ENCODE data around the gene RAPGEFL1.
A peak's percentile ranks its signal among the peaks of the same experiment; 100 is the strongest.

RAPGEFL1 gene

DNA sequence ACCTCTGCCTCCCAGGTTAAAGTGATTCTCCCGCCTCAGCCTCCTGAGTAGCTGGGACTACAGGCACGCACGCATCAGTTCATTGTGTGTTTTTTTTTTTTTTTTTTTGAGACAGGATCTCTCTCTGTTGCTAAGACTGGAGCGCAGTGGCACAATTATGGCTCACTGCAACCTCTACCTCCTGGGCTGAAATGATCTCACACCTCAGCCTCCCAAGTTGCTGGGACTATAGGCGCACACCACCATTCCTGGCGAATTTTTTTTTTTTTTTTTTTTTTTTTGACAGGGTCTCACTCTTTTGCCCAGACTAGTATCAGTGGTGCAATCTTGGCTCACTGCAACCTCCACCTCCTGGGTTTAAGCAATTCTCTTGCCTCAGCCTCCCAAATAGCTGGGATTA lies 17.8 kb upstream of the RAPGEFL1 start:
- H3K36me3 Mint-ChIP-seq (ENCODE audit: low read depth): peaks cover 26% of the 10 kb centered on the region
- no peaks in the 10 kb centered on the region for H3K9me3 Mint-ChIP-seq
- no peak overlapping the region for H3K4me3 Mint-ChIP-seq
- H3K27ac Mint-ChIP-seq: no peak overlapping the region
- H3K4me1 Mint-ChIP-seq (ENCODE audit: low read depth): peaks cover 5% of the 10 kb centered on the region
- H3K27me3 Mint-ChIP-seq (ENCODE audit: low read depth): no peaks in the 10 kb centered on the region

DNA sequence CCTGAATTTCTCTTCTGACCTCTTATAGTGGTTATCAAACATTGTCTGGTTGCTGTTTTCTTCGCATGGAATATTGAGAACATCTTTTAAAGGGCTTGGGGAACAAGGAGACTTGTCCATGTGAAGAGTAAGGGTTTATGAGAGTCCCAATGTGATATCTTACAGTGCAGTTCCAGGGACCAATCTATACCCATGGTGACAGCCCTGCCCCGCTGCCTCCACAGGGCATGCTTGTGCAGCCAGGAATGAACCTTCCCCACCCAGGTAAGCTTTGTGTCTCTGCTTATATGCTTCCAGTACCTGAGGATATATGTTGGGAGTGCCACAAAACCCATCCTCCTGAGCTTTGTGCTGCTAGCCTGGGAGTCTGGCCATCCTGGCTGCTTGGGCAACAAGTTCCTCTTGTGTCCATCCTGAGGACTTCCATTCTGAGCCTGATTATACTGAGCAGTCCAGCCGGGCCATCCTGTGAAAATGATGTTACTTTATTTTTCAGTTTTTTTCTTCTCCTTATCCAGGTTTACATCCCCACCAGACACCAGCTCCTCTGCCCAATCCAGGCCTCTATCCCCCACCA lies 9.5 kb upstream of the RAPGEFL1 start:
- Mint-ChIP-seq H3K9me3 (no peaks in the 10 kb centered on the region), H3K27ac (peak overlapping the region; percentile 47), H3K36me3 (ENCODE audit: low read depth) (peaks cover 53% of the 10 kb centered on the region), H3K4me1 (ENCODE audit: low read depth) (peaks cover 5% of the 10 kb centered on the region), H3K4me3 (no peak overlapping the region), H3K27me3 (ENCODE audit: low read depth) (no peaks in the 10 kb centered on the region)

DNA sequence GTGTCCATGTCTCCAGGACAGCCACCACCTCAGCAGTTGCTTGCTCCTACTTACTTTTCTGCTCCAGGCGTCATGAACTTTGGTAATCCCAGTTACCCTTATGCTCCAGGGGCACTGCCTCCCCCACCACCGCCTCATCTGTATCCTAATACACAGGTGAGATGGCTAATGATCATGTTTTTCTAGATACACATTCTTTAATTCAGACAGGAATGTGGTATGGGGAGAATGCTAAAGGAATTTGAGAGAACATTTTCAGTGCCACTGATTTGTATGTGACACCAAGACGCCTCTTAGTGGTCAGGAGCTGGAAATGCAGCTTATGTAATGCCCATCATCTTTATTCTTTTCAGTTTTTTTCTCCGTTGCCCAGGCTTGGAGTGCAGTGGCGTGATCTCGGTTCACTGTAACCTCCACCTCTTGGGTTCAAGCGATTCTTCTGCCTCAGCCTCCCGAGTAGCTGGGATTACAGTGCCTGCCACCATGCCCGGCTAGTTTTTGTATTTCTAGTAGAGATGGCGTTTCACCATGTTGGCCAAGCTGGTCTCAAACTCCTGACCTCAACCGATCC lies 8.9 kb upstream of the RAPGEFL1 start:
- Mint-ChIP-seq H3K9me3 (no peaks in the 10 kb centered on the region), H3K36me3 (ENCODE audit: low read depth) (peaks cover 52% of the 10 kb centered on the region), H3K4me3 (no peak overlapping the region), H3K27me3 (ENCODE audit: low read depth) (no peaks in the 10 kb centered on the region), H3K27ac (peak overlapping the region; percentile 47), H3K4me1 (ENCODE audit: low read depth) (peaks cover 5% of the 10 kb centered on the region)

DNA sequence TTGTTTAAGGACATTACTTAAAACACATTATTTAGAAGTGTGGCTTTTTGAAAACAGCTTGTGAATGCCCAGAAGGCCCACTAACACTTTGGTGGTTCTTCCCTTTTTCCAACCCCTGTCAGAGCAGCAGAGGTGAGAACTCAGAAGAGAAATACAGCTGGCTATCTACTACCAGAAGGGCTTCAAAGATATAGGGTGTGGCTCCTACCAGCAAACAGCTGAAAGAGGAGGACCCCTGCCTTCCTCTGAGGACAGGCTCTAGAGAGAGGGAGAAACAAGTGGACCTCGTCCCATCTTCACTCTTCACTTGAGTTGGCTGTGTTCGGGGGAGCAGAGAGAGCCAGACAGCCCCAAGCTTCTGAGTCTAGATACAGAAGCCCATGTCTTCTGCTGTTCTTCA lies 6.9 kb upstream of the RAPGEFL1 start:
- H3K9me3 Mint-ChIP-seq: no peaks in the 10 kb centered on the region
- H3K36me3 Mint-ChIP-seq (ENCODE audit: low read depth): peaks cover 50% of the 10 kb centered on the region
- H3K4me3 Mint-ChIP-seq: no peak overlapping the region
- no peak overlapping the region for H3K27ac Mint-ChIP-seq
- no peaks in the 10 kb centered on the region for H3K27me3 Mint-ChIP-seq (ENCODE audit: low read depth)
- peaks cover 5% of the 10 kb centered on the region for H3K4me1 Mint-ChIP-seq (ENCODE audit: low read depth)

DNA sequence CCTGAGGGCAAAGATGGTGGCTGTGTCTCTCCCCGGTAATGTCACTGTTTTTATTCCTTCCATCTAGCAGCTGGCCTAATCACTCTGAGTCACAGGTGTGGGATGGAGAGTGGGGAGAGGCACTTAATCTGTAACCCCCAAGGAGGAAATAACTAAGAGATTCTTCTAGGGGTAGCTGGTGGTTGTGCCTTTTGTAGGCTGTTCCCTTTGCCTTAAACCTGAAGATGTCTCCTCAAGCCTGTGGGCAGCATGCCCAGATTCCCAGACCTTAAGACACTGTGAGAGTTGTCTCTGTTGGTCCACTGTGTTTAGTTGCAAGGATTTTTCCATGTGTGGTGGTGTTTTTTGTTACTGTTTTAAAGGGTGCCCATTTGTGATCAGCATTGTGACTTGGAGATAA lies 5.5 kb upstream of the RAPGEFL1 start:
- Mint-ChIP-seq H3K4me1 (ENCODE audit: low read depth) (peaks cover 5% of the 10 kb centered on the region), H3K9me3 (no peaks in the 10 kb centered on the region), H3K27ac (no peak overlapping the region), H3K36me3 (ENCODE audit: low read depth) (peaks cover 47% of the 10 kb centered on the region), H3K27me3 (ENCODE audit: low read depth) (no peaks in the 10 kb centered on the region), H3K4me3 (no peak overlapping the region)

DNA sequence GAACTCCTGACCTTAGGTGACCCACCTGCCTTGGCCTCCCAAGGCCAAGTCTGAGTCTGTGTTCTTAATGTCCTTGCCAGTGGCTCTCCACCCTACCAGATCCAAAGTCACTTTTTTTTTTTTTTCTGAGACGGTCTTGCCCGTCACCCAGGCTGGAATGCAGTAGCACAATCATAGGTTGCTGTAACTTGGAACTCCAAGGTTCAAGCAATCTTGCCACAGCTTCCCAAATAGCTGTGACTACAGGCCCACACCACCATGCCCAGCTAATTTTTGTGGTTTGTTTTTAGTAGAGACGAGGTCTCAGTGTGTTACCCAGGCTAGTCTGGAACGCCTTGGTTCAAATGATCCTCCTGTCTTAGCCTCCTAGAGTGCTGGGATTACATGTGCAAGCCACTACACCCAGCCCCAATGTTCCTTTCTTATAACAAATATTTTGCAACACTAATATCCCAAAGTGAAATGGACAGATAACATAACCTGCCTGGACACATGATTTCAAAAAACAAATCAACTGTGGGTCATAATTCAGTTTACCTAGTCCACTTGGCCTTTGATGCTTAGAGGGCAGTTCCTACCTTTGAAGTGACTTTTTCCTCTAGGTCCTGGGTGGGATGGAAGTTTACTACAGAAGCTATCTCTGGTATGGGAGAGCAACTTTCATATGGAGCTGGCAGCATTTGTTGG lies 4.0 kb upstream of the RAPGEFL1 start:
- H3K36me3 Mint-ChIP-seq (ENCODE audit: low read depth): peaks cover 36% of the 10 kb centered on the region
- no peak overlapping the region for H3K27ac Mint-ChIP-seq
- H3K9me3 Mint-ChIP-seq: no peaks in the 10 kb centered on the region
- H3K27me3 Mint-ChIP-seq (ENCODE audit: low read depth): no peaks in the 10 kb centered on the region
- no peak overlapping the region for H3K4me3 Mint-ChIP-seq
- H3K4me1 Mint-ChIP-seq (ENCODE audit: low read depth): peaks cover 8% of the 10 kb centered on the region

DNA sequence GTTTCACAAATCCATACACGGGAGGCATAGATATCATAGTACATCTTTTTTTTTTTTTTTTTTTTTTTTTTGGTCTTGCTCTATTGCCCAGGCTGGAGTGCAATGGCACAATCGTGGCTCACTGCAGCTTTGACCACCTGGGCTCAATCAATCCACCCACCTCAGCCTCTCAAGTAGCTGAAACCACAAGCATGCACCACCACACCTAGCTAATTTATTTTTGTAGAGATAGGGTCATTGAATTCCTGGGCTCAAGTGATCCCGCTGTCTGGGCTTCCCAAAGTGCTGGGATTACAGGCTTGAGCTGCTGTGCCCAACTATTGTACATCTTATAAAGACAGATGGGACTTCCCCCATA lies 3.5 kb upstream of the RAPGEFL1 start:
- no peaks in the 10 kb centered on the region for H3K9me3 Mint-ChIP-seq
- no peaks in the 10 kb centered on the region for H3K27me3 Mint-ChIP-seq (ENCODE audit: low read depth)
- peaks cover 35% of the 10 kb centered on the region for H3K36me3 Mint-ChIP-seq (ENCODE audit: low read depth)
- H3K27ac Mint-ChIP-seq: no peak overlapping the region
- H3K4me1 Mint-ChIP-seq (ENCODE audit: low read depth): peaks cover 7% of the 10 kb centered on the region
- no peak overlapping the region for H3K4me3 Mint-ChIP-seq

DNA sequence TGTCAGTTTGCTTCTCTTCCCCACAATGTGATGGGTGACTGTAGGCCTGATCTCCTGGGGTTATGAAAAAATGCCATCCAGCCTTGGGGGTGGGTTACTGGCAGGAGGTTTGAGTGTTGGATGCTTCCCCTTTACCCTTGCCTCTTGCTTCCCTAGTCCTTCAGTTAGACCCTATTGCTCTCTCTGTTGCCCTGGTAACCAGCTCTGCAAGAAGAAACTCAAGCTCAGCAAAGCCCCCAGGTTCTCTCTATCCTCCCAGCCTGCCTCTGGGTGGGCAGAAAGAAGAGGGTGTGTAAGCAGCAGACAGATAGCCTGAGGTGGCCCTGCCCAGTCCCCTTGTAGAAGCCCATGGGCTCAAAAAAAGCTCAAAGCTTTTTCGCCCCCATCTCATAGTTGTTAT lies 2.8 kb upstream of the RAPGEFL1 start:
- H3K9me3 Mint-ChIP-seq: no peaks in the 10 kb centered on the region
- no peaks in the 10 kb centered on the region for H3K27me3 Mint-ChIP-seq (ENCODE audit: low read depth)
- H3K4me3 Mint-ChIP-seq: no peak overlapping the region
- H3K4me1 Mint-ChIP-seq (ENCODE audit: low read depth): peaks cover 7% of the 10 kb centered on the region
- peaks cover 29% of the 10 kb centered on the region for H3K36me3 Mint-ChIP-seq (ENCODE audit: low read depth)
- H3K27ac Mint-ChIP-seq: no peak overlapping the region

DNA sequence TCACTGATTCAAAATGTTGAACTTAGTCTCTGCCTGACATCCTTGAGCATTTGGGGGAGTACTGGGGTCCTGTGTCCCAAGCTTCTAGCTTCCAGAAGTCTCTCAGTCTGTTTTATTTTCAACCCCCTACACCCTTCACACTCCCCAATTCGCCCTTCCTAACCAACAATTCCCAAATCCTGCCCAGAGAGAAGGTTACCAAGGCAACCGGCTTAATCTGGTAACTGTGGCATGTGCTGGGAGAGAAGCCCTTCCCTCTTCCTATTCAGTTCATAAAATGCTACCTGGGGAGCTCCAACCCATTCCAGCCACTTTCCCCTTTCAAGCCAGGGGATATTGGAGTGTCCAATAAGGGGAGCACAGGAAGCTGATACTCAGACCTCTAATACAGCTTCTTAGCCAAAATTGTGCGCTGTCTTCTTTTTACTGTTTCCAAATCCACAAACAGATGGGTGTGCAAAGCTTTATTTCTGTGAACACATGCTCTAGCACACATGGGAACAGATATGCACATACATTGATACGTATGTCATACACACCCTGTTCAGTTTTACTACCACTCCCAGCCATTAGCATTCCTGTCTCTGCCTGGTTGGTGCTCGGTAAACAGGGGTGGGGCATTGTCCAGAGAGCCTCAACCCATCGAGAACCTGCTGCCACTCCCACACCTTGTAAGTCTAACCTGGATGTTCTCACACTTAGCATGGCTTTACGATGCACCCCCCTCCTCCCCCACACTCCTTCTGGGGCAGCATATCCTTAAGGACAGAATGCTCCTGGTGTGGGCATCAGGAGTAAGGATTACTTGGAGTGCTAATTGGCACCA lies 1.1 kb upstream of the RAPGEFL1 start:
- H3K27me3 Mint-ChIP-seq (ENCODE audit: low read depth): no peaks in the 10 kb centered on the region
- H3K27ac Mint-ChIP-seq: no peak overlapping the region
- peaks cover 7% of the 10 kb centered on the region for H3K4me1 Mint-ChIP-seq (ENCODE audit: low read depth)
- no peaks in the 10 kb centered on the region for H3K9me3 Mint-ChIP-seq
- H3K4me3 Mint-ChIP-seq: no peak overlapping the region
- H3K36me3 Mint-ChIP-seq (ENCODE audit: low read depth): peaks cover 20% of the 10 kb centered on the region

DNA sequence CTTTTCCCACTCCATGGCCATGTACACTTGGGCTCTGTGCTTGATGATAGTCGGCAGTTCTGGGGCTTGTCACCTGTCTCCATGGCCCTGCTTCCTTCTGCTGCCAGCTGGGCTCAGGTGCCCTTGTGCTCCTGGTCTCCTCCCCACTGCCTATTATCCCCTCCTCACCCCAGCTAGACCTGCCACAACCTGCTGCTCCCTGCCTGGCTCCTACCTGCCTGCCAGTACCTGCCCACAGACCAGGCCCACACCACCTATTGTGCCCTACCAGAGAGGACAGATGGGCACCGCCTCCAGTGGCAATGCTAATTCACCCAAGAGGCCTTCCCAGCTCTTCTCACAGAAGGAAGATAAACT lies 538 bp upstream of the RAPGEFL1 start:
- no peak overlapping the region for H3K4me3 Mint-ChIP-seq
- no peaks in the 10 kb centered on the region for H3K27me3 Mint-ChIP-seq (ENCODE audit: low read depth)
- H3K9me3 Mint-ChIP-seq: no peaks in the 10 kb centered on the region
- H3K27ac Mint-ChIP-seq: no peak overlapping the region
- H3K4me1 Mint-ChIP-seq (ENCODE audit: low read depth): peaks cover 7% of the 10 kb centered on the region
- H3K36me3 Mint-ChIP-seq (ENCODE audit: low read depth): peaks cover 17% of the 10 kb centered on the region

DNA sequence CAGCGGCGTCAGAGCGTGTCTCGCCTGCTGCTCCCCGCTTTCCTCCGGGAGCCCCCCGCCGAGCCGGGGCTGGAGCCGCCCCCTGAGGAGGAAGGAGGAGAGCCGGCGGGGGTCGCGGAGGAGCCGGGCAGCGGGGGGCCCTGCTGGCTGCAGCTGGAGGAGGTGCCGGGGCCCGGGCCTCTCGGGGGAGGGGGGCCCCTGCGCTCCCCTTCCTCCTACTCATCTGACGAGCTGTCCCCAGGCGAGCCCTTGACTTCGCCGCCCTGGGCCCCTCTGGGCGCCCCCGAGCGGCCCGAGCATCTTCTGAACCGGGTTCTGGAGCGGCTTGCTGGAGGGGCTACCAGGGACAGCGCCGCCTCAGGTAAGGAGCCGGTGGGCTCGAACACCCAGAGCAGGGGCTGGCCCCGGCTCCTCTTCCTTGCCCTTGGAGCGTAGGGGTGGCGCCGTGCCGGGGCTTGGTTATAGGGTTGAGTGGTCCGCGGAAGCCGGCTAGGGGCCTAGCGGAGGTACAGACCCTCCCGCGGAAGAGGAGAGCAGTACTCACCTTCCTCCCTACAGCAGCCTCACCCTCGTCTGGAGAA lies 841 bp downstream of the RAPGEFL1 start:
- Mint-ChIP-seq H3K4me1 (ENCODE audit: low read depth) (peaks cover 7% of the 10 kb centered on the region), H3K27me3 (ENCODE audit: low read depth) (no peaks in the 10 kb centered on the region), H3K27ac (no peak overlapping the region), H3K4me3 (peak overlapping the region; percentile 22), H3K36me3 (ENCODE audit: low read depth) (peaks cover 17% of the 10 kb centered on the region), H3K9me3 (no peaks in the 10 kb centered on the region)

DNA sequence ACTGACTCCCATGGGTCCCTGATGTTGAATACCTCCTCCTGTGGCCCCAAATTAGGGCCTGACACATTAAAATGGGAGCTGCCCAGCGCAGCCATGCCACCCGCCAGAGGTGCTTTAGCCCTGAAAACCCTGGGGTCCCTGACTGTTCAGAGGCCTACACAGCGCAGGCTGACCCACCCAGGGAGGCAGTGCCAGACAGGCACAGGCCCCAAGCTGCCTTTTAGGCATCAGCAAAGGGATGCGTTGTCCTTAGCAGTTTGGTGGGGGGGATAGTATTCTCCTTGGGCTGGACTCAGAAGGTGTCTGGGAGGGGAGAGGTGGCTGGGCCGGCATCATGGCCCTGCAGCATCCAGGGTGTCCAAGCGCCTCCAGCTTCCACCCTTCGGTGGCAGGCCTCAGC lies 1.4 kb downstream of the RAPGEFL1 start:
- Mint-ChIP-seq H3K27ac (no peak overlapping the region), H3K9me3 (no peaks in the 10 kb centered on the region), H3K36me3 (ENCODE audit: low read depth) (peaks cover 14% of the 10 kb centered on the region), H3K4me1 (ENCODE audit: low read depth) (peaks cover 7% of the 10 kb centered on the region), H3K27me3 (ENCODE audit: low read depth) (no peaks in the 10 kb centered on the region), H3K4me3 (peak overlapping the region; percentile 22)

DNA sequence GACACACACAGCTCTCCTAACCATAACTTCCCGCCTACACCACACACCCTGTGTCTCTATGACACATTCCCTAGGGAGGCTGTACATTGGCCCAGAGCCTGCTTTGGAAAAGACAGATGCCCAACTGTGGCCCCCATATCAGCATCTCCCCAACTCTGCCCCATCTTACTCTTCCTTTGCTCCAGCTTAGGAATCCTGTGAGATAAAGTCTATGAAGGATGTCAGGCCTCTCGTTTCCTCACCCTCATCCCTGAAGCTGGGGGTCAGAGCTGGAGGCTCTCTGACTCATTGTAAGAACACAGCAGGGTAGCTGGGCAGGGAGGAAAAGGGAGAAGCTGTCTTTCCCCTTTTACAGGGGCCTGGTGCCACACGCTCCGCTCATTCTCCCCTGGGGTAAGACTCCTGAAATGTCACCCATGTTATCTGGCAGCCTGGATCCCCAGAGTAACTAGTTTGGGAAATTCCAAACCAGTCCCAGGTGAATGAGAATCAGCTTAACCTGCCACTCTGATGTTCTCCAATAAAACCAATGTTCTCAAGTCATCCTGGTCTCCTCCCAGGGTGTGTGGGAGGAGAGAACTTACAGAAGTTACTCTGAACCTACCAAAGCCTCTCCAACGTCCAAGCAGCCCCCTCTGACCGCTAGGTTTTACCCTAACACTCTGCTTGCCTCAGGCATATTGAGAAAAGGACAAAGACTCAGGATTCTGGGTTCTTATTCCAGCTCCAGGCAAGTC lies 2.8 kb downstream of the RAPGEFL1 start:
- no peaks in the 10 kb centered on the region for H3K27me3 Mint-ChIP-seq (ENCODE audit: low read depth)

DNA sequence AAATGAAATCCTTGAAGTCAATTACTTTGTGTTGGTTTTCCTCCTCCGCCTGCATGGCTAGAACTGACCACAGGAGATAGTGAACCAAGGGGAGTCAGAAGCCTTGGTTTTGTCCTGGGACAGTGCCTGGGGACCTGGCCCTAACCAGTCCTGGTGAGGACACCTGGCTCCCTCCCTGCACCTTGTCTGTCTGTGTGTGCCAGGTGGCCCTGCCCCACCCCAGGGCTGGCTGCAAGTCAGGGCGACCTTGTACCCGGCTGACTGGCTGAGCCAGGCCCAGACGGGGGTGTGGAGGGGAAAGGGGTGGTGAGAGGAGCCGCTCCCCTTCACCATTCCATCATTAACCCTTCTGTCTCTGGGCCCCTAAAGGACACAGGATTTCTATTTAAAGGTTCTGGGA lies 3.4 kb downstream of the RAPGEFL1 start:
- peaks cover 7% of the 10 kb centered on the region for H3K4me1 Mint-ChIP-seq (ENCODE audit: low read depth)
- no peaks in the 10 kb centered on the region for H3K27me3 Mint-ChIP-seq (ENCODE audit: low read depth)
- no peak overlapping the region for H3K4me3 Mint-ChIP-seq
- no peaks in the 10 kb centered on the region for H3K9me3 Mint-ChIP-seq
- H3K36me3 Mint-ChIP-seq (ENCODE audit: low read depth): peaks cover 11% of the 10 kb centered on the region
- H3K27ac Mint-ChIP-seq: no peak overlapping the region

More for the DNA sequence above, 2.8 kb downstream of the RAPGEFL1 start:
- Mint-ChIP-seq H3K4me3 (no peak overlapping the region), H3K27ac (no peak overlapping the region), H3K4me1 (ENCODE audit: low read depth) (peaks cover 7% of the 10 kb centered on the region), H3K36me3 (ENCODE audit: low read depth) (peaks cover 11% of the 10 kb centered on the region), H3K9me3 (no peaks in the 10 kb centered on the region)
